HG03159 (cell line): Measurements from ENCODE around the gene BICDL2.
"Not testable (repeated sequence)": the region's sequence is repeated elsewhere in the genome, so short reads cannot be mapped to it uniquely, and the experiment has no call there.

Experiments used
- ATAC-seq: cut with Tn5 transposase; IDR thresholded peaks from one replicate; pipeline ENCODE4 v1.9.1; 2021; ENCODE audit warnings: mild to moderate bottlenecking, moderate library complexity; ENCODE audit not compliant: unreplicated experiment

The BICDL2 gene, protein sequence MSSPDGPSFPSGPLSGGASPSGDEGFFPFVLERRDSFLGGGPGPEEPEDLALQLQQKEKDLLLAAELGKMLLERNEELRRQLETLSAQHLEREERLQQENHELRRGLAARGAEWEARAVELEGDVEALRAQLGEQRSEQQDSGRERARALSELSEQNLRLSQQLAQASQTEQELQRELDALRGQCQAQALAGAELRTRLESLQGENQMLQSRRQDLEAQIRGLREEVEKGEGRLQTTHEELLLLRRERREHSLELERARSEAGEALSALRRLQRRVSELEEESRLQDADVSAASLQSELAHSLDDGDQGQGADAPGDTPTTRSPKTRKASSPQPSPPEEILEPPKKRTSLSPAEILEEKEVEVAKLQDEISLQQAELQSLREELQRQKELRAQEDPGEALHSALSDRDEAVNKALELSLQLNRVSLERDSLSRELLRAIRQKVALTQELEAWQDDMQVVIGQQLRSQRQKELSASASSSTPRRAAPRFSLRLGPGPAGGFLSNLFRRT

DNA sequence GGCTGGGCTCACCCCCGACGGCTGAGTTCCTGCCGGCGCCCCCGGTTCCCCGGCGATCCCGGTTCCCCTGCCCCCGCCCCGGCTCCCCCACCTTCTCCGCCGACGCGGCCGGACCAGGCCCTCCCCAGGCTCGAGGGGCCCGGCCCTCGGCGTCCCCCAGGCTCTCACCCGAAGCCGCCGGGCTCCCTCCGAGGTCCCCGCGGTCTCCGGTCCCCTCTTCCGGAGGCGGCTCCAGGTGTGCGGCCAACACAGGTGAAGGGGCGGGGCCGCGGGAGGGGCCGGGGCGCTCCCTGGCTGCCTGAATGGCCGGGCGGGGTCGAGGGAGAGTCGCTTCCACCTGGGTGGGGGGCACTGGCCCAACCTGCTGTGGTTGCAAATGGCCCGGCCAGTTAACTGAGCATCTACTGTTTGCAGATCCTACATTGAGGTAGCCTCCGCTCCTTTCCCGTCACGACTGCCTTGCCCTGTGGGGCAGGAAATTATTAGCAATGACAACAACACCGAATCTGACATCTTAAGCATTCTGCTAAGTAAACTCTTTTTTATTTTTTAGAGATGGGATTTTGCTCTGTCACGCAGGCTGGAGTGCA is at the start of gene BICDL2:
BICDL2 (minus strand) TSS at position 219 of the 590 bp plus-strand sequence. CDS start 1,448 bp downstream, outside the sequence.
- ATAC-seq, result no peak

DNA sequence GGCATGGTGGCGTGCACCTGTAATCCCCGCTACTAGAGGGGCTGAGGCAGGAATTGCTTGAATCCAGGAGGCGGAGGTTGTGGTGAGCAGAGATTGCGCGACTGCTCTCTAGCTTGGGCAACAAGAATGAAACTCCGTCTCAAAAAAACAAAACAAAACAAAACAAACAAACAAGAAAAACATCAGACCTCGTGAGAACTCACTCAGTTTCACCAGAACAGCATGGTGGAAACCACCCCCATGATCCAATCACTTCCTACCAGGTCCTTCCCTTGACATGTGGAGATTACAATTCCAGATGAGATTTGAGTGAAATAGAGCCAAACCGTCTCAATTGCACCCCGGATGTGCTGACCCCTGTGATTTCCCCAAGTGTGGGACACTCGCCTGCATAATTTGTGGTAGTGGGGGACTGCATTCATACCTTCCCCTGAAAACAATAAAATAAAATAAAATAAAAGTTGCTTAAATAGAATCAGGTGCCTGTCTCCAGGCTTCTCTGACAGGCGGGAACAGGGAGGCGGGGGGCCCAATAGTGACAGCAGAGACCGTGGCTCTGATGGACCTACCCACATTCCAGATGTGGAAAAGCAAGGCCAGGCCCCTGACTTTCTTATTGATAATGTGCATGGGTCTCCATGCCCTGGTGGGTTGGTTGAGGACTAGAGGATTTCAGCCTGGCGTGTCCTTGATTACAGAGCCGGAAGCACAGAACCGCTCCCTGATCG is 49.3 kb upstream of the BICDL2 start:
- no peak for ATAC-seq

DNA sequence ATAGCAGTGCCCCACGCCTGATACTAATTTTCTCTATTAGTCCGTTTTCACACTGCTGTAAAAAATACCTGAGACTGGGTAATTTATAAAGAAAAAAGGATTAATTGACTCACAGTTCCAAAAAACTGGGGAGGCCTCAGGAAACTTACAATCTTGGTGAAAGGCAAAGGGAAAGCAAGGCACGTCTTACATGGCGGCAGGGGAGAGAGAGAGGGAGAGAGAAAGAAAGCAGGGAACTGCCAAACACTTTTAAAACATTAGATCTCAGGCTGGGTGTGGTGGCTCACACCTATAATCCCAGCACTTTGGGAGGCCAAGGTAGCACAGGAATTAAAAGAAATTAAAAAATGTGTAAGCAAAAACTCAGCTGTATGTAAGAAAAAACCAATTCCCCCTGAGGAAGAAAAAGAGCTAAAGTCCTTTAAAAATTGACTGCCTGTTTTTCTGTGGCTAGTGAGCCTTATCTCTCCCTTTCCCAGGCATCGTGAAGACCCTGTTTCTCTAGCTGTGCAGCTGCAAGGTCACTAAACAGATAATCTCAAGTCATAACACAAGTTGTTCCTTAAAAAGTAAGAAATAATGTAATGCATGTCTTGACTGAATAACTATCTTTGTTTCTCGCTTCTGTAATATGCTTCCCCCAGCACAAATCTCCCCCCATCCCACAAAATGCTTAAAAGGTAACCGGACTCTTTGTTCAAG is 48.4 kb upstream of the BICDL2 start:
- ATAC-seq, result no peak

DNA sequence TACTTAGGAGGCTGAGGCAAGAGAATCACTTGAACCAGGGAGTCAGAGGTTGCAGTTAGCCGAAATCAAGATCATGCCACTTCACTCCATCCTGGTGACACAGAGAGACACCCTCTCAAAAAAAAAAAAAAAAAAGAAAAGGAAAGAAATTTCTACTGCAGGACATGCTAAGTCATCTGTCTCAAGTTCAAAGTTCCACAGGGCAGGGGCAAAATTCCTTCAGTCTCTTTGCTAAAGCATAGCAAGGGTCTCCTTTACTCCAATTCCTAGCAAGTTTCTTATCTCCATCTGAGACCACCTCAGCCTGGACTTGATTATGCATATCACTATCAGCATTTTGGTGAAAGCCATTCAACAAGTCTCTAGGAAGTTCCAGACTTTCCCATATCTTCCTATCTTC is 47.7 kb upstream of the BICDL2 start:
- no peak for ATAC-seq

DNA sequence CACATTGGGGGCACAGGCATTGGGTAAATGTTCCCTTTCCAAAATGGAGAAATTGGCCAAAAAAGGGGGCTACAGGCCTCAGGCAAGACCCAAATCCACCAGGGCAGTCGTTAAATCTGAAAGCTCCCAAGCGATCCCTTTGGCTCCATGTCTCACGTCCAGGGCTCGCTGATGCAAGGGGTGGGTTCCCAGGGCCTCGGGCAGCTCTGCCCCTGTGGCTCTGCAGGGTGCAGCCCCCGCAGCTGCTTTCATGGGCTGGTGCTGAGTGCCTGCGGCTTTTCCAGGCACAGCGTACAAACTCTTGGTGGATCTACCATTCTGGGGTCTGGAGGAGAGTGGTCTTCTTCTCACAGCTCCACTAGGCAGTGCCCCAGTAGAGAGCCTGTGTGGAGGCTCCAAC is 46.7 kb upstream of the BICDL2 start:
- not testable (repeated sequence) for ATAC-seq

DNA sequence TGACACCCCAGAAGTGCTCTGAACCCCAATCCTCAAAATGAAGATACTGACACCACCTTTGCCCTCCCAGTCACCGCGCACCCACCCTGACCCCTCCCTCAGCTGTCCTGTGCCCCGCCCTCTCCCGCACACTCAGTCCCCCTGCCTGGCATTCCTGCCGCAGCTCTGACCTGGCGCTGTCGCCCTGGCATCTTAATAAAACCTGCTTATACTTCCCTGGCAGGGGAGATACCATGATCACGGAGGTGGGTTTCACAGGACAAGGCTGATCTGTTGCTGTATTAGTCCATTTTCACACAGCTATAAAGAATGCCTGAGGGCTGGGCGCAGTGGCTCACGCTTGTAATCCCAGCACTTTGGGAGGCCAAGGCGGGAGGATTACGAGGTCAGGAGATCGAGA is 45.2 kb upstream of the BICDL2 start:
- not testable (repeated sequence) for ATAC-seq

DNA sequence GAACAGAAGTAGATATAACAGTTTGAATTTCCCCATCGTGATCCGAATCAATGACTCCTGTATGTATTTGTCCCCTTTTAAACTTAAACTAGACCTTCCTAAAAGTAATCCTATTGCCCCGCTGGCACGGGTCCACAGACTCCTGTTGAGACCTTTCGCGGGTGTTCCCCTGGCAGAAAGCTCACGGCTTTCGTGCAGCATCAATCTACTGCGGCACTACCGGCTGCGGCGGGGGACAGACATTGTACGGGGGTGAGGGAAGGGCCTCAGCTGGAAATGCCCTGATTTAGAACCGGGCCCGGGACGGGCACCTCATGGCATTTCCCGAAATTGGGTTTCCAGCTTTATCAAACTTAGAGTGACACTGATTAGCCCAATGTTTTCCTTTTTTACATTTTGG is 43.3 kb upstream of the BICDL2 start:
- ATAC-seq, result no peak

DNA sequence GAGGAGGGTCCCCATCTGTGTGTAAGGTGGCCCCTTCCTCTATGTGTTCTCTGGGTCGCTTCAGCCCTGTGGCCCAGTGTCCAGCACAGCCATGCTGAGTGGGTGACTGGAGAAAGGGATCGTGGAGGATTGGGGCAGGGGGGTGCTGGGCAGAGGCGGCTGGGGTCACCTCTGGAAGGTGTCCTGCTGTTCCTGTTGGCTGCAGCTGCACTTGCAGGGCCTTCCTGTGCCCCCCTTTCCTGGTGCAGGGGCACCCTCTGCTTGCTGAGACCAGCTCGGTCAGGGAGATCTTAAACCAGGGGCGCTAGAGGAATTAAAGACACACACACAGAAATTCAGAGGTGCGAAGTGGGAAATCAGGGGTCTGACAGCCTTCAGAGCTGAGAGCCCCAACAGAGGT is 39.8 kb upstream of the BICDL2 start:
- ATAC-seq, result no peak

DNA sequence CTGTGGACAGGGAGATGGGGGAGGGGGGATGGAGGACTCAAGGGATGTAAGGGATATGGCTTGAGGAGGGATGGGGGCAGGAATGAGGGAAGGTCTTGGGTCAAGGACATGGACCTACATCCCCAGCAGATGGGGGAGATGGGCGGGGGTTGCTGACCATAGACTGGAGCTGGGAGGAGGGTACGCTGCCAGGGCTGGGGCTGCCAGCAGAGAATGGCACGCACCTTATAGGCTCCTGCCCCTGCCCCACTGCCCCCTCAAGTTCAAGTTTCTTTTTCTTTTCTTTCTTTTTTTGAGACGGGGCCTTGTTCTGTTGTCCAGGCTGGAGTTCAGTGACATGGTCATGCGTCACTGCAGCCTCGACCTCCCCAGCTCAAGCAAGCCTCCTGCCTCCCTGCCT is 39.2 kb upstream of the BICDL2 start:
- ATAC-seq, result not testable (repeated sequence)

DNA sequence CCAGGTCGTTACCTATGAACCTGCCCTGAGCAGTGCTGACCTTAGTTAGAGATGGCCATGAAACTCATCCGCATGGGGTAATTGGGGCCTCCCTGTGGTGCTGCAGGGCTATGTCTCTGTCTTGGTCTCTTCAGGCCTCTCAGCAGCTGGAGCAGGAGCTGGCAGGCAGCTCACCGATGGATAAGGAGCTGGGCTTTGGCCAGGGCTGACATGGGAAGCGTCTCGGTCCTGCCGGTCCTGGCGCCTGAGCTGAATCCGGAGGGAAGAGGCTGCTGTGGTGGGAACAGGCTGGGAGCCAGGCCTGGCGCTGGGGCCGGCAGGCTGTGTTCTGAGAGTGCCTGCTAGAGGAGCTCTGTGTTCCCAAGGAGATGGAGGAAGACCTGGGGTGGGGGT is 38.8 kb upstream of the BICDL2 start:
- no peak for ATAC-seq

DNA sequence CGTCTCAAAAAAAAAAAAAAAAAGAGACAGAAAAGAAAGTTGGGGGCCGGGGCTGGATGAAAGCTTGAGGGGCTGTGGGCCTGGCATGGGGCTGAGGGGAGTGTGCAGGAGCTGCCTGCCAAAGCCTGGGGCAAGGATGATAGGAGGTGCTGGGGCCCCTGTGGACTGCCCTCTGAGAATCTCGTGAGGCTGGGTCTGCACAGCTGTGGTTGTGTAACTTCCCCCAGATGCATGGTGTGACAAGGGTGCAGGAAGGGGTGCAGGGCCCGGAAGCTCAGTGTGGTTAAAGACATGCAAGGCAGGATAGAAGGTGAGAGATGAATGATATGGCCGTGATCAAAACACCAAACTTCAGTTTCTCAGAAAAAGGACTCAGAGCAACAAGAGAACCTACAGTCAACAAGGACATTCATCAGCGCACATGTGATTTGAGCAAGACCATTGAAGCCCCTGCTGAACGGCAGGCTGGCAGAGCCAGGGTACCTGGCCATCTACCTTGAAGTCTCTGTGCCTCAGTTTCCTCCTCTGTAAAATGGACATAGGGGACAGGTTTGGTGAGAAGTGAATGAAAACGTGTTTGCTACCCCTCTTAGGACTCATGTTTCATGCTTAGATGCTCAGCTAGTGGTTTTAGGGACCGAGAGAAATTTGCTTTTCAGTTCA is 38.2 kb upstream of the BICDL2 start:
- no peak for ATAC-seq

DNA sequence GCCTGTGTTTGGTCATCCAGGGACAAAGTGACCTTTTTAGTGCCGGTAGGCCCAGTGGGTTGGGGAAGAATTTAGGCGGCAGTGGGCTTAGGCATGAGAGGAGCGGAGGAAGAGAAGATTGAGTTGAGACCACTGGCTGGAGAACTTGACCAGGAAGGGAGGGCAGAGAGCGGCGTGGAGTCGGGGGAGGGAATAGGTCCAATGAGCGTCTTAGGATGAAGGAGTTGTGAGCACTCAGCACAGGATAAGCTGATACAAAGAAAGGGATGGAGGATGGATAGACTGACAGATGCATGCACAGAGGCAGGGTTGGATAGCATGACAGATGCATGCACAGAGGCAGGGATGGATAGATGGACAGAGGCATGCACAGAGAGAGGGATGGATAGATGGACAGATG is 36.7 kb upstream of the BICDL2 start:
- no peak for ATAC-seq

DNA sequence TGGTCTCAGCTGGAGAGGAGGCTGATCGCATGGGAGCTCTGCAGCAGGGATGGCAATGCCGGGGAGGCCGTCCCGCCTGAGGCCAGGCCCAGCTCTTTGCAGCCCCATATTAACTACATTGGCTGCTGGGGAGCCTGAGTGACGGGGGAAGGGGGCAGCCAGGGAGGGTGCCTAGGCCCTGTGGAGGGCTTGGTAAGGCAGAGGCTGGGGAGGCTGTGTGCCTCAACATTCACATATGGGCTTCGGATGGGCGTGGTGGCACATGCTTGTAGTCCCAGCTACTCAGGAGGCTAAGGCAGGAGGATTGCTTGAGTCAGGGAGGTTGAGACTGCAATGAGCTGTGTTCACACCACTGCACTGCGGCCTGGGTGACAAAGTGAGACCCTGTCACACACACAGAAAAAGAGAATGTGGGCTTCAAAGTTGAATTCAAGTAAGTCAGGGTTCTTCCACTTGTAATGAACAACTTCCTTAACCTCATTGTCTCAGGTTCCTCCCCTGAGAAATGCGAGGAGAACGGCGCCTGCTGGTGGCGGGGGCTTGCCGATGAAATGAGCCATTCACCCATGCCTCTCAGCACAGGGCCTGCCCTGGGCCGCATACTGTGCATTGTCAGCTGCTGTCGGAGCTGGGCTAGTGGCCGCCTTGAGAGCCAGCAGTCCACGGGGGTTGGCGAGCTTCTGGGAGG is 36.0 kb upstream of the BICDL2 start:
- ATAC-seq, result not testable (repeated sequence)

DNA sequence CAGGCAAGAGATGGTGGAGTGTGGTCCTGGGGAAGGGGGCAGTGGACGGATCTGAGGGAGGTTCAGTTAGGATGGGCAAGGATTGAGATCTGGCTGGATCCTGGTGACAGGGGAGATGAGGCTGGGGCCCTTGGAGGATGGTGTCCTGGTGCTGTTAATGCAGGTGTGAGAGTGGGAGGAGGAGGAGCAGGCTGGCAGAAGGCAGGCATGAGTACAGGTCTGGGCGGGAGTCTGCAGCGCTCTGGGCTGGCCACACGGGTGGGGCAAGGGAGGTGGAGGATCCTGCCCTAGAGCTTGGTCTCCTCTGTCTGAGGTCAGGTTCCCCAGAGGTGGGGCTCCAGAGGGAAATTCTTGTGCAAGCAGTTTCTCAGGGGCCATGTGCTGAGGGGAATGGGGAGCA is 35.4 kb upstream of the BICDL2 start:
- not testable (repeated sequence) for ATAC-seq

DNA sequence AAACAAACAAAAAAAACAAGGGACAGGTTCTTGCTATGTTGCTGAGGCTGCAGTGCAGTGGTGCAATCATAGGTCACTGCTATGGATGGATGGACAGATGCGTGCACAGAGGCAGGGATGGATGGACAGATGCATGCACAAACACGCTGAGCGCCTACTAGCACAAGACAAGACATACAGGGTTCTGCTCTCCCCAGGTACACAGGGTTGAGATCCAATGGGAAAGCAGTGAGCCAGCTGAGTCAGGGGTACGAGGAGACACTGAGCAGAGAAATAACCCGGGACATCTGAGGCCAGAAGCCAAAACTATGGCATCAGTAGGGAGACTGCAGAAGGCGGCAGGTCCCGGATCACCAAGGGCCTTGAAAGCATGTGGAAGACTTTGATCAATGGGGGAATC is 34.9 kb upstream of the BICDL2 start:
- ATAC-seq, result no peak

DNA sequence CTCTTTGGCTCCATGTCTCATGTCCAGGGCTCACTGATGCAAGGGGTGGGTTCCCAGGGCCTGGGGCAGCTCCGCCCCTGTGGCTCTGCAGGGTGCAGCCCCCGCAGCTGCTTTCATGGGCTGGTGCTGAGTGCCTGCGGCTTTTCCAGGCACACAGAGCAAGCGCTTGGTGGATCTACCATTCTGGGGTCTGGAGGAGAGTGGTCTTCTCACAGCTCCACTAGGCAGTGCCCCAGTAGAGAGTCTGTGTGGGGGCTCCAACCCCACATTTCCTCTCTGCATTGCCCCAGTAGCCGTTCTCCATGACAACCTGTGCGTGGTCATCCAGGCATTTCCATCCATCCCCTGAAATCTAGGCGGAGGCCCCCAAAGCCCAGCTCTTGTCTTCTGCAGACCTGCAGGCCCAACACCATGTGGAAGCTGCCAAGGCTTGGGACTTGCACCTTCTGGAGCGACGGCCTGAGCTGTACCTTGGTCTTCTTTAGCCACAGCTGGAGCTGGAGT is 33.9 kb upstream of the BICDL2 start:
- no peak for ATAC-seq

DNA sequence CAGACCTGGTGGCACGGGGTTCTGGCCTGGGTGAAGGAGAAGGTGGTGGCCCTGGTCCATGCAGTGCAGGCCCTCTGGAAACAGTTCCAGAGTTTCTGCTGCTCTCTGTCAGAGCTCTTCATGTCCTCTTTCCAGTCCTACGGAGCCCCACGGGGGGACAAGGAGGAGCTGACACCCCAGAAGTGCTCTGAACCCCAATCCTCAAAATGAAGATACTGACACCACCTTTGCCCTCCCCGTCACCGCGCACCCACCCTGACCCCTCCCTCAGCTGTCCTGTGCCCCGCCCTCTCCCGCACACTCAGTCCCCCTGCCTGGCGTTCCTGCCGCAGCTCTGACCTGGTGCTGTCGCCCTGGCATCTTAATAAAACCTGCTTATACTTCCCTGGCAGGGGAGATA is 32.4 kb upstream of the BICDL2 start:
- ATAC-seq, result not testable (repeated sequence)

DNA sequence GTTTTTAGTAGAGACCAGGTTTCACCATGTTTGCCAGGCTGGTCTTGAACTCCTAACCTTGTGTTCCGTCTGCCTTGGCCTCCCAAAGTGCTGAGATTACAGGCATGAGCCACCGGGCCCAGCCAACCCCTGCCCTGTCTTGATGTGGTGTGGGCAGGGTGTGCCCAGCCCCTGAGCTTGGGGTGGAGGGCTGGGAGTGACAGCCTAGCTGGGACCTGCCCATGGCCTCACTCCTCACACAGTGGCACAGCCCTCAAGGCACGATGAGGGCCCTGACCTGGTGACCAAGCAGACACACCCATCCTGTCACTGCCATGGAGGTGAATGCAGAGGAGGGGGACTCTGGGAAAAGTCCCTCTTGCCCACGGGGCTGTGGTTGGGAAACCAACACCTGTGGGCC is 31.7 kb upstream of the BICDL2 start:
- no peak for ATAC-seq

DNA sequence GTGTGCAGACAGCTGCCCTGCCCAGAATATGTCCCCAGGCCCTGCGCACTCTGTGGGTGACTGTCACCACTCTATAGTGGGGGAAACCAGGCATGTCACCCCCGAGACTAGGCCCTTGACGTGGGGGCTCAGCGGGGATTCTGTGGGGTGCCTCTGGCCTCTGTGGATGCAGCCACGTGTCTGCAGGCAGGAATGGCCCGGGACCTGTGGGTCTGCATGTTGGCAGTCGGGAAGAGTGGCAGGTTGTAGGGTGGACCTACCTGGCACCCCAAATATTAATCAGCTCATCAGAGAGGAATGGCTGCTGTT is 29.6 kb upstream of the BICDL2 start:
- no peak for ATAC-seq
